WTC11 (cell line): Measurements from ENCODE around the gene NKX3-2.

Experiments
- CREB1 ChIP-seq: sonication (generic); formaldehyde crosslinking; IDR thresholded peaks from 2 replicates; pipeline ENCODE4 v1.8.0; 2023; ENCODE audit warnings: mild to moderate bottlenecking, missing genetic modification reagents
- NFE2L1 ChIP-seq: sonication (generic); formaldehyde crosslinking; IDR thresholded peaks from 2 replicates; pipeline ENCODE4 v1.8.1; 2023; ENCODE audit warnings: missing genetic modification reagents
- NFYB ChIP-seq: sonication (generic); formaldehyde crosslinking; conservative IDR thresholded peaks from 2 replicates; pipeline ENCODE4 v1.8.0; 2022; ENCODE audit warnings: low read depth, missing genetic modification reagents
- TF ChIP-seq, protein P1 (sequence below): fragments of 200-600 bp; IDR thresholded peaks from 2 replicates; pipeline ENCODE4 v1.8.0; 2022; ENCODE audit warnings: antibody characterized with exemption
- TF ChIP-seq, protein P2 (sequence below): sonication (generic); formaldehyde crosslinking; IDR thresholded peaks from 2 replicates; pipeline ENCODE4 v1.8.0; 2022; ENCODE audit warnings: mild to moderate bottlenecking, missing genetic modification reagents
- TF ChIP-seq, protein P3 (sequence below): sonication (generic); formaldehyde crosslinking; IDR thresholded peaks from 2 replicates; pipeline ENCODE4 v1.8.1; 2023; ENCODE audit warnings: mild to moderate bottlenecking, missing genetic modification reagents, moderate library complexity
- TF ChIP-seq, protein P4 (sequence below): fragments of 250-450 bp; sonication (Bioruptor Pico); IDR thresholded peaks from 2 replicates; pipeline ENCODE4 v1.9.0; 2021; ENCODE audit warnings: mild to moderate bottlenecking
- TF ChIP-seq, protein P5 (sequence below): sonication (generic); formaldehyde crosslinking; IDR thresholded peaks from 2 replicates; pipeline ENCODE4 v1.8.1; 2022; ENCODE audit warnings: low read depth, missing genetic modification reagents, borderline replicate concordance

DNA sequence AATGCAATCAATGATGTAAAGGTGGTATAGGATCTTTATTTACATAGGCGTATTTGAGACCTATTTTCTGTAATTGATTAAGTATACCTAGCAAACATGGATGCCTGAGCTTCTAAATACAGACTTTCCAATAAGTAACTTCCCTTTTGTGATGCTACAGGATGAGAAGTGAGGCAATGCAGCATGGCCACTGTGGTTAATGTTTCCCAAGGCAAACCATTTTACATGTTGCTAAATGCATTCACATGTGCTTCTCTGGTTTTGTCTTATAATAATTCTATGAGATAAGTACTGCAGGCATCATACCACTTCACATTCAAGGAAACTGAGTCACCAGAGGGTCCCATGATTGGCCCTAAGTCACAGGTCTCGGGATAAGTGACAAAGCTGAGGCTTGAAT lies 35.7 kb upstream of the NKX3-2 start:
- TF ChIP-seq, protein P1, sequence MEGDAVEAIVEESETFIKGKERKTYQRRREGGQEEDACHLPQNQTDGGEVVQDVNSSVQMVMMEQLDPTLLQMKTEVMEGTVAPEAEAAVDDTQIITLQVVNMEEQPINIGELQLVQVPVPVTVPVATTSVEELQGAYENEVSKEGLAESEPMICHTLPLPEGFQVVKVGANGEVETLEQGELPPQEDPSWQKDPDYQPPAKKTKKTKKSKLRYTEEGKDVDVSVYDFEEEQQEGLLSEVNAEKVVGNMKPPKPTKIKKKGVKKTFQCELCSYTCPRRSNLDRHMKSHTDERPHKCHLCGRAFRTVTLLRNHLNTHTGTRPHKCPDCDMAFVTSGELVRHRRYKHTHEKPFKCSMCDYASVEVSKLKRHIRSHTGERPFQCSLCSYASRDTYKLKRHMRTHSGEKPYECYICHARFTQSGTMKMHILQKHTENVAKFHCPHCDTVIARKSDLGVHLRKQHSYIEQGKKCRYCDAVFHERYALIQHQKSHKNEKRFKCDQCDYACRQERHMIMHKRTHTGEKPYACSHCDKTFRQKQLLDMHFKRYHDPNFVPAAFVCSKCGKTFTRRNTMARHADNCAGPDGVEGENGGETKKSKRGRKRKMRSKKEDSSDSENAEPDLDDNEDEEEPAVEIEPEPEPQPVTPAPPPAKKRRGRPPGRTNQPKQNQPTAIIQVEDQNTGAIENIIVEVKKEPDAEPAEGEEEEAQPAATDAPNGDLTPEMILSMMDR, result no peak
- TF ChIP-seq, protein P2, sequence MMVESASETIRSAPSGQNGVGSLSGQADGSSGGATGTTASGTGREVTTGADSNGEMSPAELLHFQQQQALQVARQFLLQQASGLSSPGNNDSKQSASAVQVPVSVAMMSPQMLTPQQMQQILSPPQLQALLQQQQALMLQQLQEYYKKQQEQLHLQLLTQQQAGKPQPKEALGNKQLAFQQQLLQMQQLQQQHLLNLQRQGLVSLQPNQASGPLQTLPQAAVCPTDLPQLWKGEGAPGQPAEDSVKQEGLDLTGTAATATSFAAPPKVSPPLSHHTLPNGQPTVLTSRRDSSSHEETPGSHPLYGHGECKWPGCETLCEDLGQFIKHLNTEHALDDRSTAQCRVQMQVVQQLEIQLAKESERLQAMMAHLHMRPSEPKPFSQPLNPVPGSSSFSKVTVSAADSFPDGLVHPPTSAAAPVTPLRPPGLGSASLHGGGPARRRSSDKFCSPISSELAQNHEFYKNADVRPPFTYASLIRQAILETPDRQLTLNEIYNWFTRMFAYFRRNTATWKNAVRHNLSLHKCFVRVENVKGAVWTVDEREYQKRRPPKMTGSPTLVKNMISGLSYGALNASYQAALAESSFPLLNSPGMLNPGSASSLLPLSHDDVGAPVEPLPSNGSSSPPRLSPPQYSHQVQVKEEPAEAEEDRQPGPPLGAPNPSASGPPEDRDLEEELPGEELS (CRISPR knock-in tag), result no peak
- TF ChIP-seq, protein P3, sequence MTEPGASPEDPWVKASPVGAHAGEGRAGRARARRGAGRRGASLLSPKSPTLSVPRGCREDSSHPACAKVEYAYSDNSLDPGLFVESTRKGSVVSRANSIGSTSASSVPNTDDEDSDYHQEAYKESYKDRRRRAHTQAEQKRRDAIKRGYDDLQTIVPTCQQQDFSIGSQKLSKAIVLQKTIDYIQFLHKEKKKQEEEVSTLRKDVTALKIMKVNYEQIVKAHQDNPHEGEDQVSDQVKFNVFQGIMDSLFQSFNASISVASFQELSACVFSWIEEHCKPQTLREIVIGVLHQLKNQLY (CRISPR knock-in tag), result no peak
- TF ChIP-seq CREB1, result no peak
- TF ChIP-seq, protein P4, sequence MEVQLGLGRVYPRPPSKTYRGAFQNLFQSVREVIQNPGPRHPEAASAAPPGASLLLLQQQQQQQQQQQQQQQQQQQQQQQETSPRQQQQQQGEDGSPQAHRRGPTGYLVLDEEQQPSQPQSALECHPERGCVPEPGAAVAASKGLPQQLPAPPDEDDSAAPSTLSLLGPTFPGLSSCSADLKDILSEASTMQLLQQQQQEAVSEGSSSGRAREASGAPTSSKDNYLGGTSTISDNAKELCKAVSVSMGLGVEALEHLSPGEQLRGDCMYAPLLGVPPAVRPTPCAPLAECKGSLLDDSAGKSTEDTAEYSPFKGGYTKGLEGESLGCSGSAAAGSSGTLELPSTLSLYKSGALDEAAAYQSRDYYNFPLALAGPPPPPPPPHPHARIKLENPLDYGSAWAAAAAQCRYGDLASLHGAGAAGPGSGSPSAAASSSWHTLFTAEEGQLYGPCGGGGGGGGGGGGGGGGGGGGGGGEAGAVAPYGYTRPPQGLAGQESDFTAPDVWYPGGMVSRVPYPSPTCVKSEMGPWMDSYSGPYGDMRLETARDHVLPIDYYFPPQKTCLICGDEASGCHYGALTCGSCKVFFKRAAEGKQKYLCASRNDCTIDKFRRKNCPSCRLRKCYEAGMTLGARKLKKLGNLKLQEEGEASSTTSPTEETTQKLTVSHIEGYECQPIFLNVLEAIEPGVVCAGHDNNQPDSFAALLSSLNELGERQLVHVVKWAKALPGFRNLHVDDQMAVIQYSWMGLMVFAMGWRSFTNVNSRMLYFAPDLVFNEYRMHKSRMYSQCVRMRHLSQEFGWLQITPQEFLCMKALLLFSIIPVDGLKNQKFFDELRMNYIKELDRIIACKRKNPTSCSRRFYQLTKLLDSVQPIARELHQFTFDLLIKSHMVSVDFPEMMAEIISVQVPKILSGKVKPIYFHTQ (CRISPR knock-in tag), result no peak
- TF ChIP-seq NFE2L1 (CRISPR knock-in tag), result no peak
- TF ChIP-seq NFYB, result no peak
- TF ChIP-seq, protein P5, sequence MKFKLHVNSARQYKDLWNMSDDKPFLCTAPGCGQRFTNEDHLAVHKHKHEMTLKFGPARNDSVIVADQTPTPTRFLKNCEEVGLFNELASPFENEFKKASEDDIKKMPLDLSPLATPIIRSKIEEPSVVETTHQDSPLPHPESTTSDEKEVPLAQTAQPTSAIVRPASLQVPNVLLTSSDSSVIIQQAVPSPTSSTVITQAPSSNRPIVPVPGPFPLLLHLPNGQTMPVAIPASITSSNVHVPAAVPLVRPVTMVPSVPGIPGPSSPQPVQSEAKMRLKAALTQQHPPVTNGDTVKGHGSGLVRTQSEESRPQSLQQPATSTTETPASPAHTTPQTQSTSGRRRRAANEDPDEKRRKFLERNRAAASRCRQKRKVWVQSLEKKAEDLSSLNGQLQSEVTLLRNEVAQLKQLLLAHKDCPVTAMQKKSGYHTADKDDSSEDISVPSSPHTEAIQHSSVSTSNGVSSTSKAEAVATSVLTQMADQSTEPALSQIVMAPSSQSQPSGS, result no peak
